ENCODE measurements around the gene C9orf78.

Gene C9orf78

DNA sequence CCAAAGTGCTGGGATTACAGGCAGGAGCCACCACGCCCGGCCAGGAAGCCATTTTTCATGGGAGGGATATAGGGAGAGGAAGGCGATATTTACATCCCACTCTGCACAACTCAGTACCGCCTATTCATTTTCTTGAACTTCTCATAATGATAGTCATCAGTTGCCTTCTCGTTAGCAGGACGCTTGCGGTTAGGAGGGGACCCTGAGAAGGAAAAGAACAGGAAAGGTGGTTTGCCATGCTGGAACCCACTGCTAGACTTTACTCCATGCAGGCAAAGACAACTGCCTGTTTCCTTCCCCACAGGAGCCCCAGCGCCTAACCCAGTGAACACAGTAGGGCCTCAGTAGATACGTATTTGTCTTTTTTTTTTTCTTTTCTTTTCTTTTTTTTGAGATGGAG, 7.0 kb downstream of the C9orf78 start:
- TF ChIP-seq RAD21 (IDR thresholded peaks at IDR 0.05; ENCODE audit: low read depth) (no peak), YY1 (IDR thresholded peaks at IDR 0.05; ENCODE audit: low read depth) (no peak), TAF1 (IDR thresholded peaks at IDR 0.05; ENCODE audit: low read depth) (no peak), NFIC (IDR thresholded peaks at IDR 0.05) (no peak)

DNA sequence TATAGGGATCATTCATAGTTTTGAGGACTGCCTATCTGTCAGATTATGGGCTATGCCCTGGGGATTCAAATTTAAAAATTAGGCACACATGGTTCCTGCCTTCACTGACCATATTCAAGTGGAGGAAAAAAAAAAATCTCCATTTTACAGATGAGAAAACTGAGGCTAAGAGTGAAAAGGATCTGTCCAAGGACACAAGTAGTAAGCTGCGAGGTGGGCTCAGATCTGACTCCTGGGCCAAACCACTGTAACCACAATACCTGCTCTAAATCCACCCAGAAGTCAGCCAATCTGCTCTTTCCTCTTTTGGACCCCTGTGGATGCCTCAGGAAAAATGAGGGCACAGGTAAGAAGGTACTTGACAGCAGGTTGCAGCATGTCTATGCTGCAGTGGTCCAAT, 8.3 kb downstream of the C9orf78 start:
- TF ChIP-seq TAF1 (IDR thresholded peaks at IDR 0.05; ENCODE audit: low read depth) (no peak), YY1 (IDR thresholded peaks at IDR 0.05; ENCODE audit: low read depth) (no peak), TCF12 (IDR thresholded peaks at IDR 0.05; ENCODE audit: low read depth) (no peak), CEBPB (IDR thresholded peaks at IDR 0.05) (no peak), NFIC (IDR thresholded peaks at IDR 0.05) (no peak), CREB1 (IDR thresholded peaks at IDR 0.05; ENCODE audit: low read depth) (no peak), FOXM1 (IDR thresholded peaks at IDR 0.05; ENCODE audit: borderline replicate concordance, low read depth) (no peak), RAD21 (IDR thresholded peaks at IDR 0.05; ENCODE audit: low read depth) (no peak), TEAD4 (IDR thresholded peaks at IDR 0.05) (no peak)
- TF ChIP-seq, protein P1, sequence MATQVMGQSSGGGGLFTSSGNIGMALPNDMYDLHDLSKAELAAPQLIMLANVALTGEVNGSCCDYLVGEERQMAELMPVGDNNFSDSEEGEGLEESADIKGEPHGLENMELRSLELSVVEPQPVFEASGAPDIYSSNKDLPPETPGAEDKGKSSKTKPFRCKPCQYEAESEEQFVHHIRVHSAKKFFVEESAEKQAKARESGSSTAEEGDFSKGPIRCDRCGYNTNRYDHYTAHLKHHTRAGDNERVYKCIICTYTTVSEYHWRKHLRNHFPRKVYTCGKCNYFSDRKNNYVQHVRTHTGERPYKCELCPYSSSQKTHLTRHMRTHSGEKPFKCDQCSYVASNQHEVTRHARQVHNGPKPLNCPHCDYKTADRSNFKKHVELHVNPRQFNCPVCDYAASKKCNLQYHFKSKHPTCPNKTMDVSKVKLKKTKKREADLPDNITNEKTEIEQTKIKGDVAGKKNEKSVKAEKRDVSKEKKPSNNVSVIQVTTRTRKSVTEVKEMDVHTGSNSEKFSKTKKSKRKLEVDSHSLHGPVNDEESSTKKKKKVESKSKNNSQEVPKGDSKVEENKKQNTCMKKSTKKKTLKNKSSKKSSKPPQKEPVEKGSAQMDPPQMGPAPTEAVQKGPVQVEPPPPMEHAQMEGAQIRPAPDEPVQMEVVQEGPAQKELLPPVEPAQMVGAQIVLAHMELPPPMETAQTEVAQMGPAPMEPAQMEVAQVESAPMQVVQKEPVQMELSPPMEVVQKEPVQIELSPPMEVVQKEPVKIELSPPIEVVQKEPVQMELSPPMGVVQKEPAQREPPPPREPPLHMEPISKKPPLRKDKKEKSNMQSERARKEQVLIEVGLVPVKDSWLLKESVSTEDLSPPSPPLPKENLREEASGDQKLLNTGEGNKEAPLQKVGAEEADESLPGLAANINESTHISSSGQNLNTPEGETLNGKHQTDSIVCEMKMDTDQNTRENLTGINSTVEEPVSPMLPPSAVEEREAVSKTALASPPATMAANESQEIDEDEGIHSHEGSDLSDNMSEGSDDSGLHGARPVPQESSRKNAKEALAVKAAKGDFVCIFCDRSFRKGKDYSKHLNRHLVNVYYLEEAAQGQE (IDR thresholded peaks at IDR 0.05; ENCODE audit: low read depth), result no peak
- TF ChIP-seq, protein P2, sequence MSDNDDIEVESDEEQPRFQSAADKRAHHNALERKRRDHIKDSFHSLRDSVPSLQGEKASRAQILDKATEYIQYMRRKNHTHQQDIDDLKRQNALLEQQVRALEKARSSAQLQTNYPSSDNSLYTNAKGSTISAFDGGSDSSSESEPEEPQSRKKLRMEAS (IDR thresholded peaks at IDR 0.05), result no peak

DNA sequence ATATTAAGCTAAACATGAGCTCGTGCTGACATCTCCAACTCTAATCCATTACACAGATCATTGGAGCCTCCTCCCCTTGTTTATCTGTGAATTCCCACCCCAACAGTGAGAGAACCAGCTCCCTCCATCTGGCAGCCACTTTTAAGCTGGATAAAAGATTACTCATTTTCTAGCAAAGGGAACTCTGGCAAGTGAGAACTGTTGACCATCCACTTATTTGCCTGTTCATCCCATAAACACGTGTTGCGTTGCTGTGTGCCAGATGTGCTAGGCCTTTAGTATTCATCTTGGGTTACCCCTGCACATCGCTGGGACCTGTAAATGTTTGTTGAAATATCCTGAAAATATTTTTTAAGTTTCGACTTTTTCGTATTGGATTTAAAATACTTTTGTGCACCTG, 8.7 kb downstream of the C9orf78 start:
- no peak for TF ChIP-seq YY1 (IDR thresholded peaks at IDR 0.05; ENCODE audit: low read depth)
- TF ChIP-seq TAF1 (IDR thresholded peaks at IDR 0.05; ENCODE audit: low read depth), result no peak
- TF ChIP-seq TEAD4 (IDR thresholded peaks at IDR 0.05), result no peak
- TF ChIP-seq, protein P2 (IDR thresholded peaks at IDR 0.05), result no peak
- TF ChIP-seq CREB1 (IDR thresholded peaks at IDR 0.05; ENCODE audit: low read depth), result no peak
- no peak for TF ChIP-seq TCF12 (IDR thresholded peaks at IDR 0.05; ENCODE audit: low read depth)
- TF ChIP-seq, protein P3, sequence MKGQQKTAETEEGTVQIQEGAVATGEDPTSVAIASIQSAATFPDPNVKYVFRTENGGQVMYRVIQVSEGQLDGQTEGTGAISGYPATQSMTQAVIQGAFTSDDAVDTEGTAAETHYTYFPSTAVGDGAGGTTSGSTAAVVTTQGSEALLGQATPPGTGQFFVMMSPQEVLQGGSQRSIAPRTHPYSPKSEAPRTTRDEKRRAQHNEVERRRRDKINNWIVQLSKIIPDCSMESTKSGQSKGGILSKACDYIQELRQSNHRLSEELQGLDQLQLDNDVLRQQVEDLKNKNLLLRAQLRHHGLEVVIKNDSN (IDR thresholded peaks at IDR 0.05), result no peak
- TF ChIP-seq FOXM1 (IDR thresholded peaks at IDR 0.05; ENCODE audit: borderline replicate concordance, low read depth), result no peak
- TF ChIP-seq NFIC (IDR thresholded peaks at IDR 0.05), result no peak
- no peak for TF ChIP-seq CEBPB (IDR thresholded peaks at IDR 0.05)
- no peak for TF ChIP-seq ZBTB7A (IDR thresholded peaks at IDR 0.05; ENCODE audit: low read depth)
- TF ChIP-seq EP300 (IDR thresholded peaks at IDR 0.05; ENCODE audit: borderline replicate concordance), result no peak
- TF ChIP-seq RAD21 (IDR thresholded peaks at IDR 0.05; ENCODE audit: low read depth), result no peak
- no peak for TF ChIP-seq EGR1 (IDR thresholded peaks at IDR 0.05)
- TF ChIP-seq, protein P1 (IDR thresholded peaks at IDR 0.05; ENCODE audit: low read depth), result no peak

DNA sequence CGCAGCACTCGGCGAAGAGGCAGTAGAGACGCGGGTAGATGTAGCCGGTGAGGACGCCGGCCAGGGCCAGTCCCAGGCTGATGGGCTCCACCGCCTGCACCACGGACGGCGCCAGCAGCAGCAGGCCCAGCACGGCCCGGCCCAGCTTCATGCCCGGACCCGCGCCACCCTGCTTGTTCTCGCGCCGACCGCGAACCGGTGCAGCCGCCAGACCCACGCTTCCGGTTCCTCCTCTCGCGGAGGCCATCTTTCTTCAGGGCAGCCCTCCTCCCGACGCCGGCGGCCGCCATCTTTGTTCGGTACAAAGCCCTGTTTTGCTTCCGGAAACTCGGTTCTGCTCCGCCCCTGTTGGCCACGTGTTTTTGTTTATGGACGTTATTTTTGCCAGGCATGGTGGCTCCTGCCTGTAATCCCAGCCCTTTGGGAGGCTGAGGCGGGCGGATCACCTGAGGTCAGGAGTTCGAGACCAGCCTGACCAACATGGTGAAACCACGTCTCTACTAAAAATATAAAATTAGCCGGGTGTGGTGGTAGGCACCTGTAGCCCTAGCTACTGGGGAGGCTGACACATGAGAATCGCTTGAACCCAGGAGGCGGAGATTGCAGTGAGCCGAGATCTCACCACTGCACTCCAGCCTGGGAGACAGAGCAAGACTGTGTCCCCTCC, 11.0 kb downstream of the C9orf78 start, which contains the start of gene TOR1A:
Gene TOR1A, minus strand, starts transcription at position 202 of the 667 bp plus-strand sequence. Its CDS starts 51 bp downstream, at position 151.
- TF ChIP-seq ZBTB7A (IDR thresholded peaks at IDR 0.05; ENCODE audit: low read depth) (no peak), TAF1 (IDR thresholded peaks at IDR 0.05; ENCODE audit: low read depth) (peak; percentile 96), CEBPB (IDR thresholded peaks at IDR 0.05) (no peak), TEAD4 (IDR thresholded peaks at IDR 0.05) (peak; percentile 18; the same call in 1 of the 2 replicates), YY1 (IDR thresholded peaks at IDR 0.05; ENCODE audit: low read depth) (peak; percentile 100), EGR1 (IDR thresholded peaks at IDR 0.05) (peak; percentile 98), NFIC (IDR thresholded peaks at IDR 0.05) (0 out of 2 replicates have a peak, but pooled peaks have one; percentile 23), CREB1 (IDR thresholded peaks at IDR 0.05; ENCODE audit: low read depth) (0 out of 2 replicates have a peak, but pooled peaks have one; percentile 17), FOXM1 (IDR thresholded peaks at IDR 0.05; ENCODE audit: borderline replicate concordance, low read depth) (no peak), TCF12 (IDR thresholded peaks at IDR 0.05; ENCODE audit: low read depth) (peak; percentile 79), EP300 (IDR thresholded peaks at IDR 0.05; ENCODE audit: borderline replicate concordance) (no peak; the same call in 1 of the 2 replicates), RAD21 (IDR thresholded peaks at IDR 0.05; ENCODE audit: low read depth) (no peak)
- TF ChIP-seq, protein P1 (IDR thresholded peaks at IDR 0.05; ENCODE audit: low read depth), result no peak
- TF ChIP-seq, protein P3 (IDR thresholded peaks at IDR 0.05), result peak; percentile 91
- TF ChIP-seq, protein P2 (IDR thresholded peaks at IDR 0.05), result peak; percentile 94

All from Ishikawa (cell line).